IMR-90 (cell line): ENCODE results near the gene COQ10A. TPM values are rescaled to one million over a fixed set of nuclear protein-coding genes. Genes with fewer than 3 reads are reported as not detected.

Source experiments
- ATAC-seq: fragments of 200-7000 bp; cut with Tn5 transposase; 2 replicates; pipeline ENCODE4 v1.9.1; 2020; ENCODE audit warnings: low read depth, mild to moderate bottlenecking, moderate library complexity
- BruUV-seq: library from RNA; stranded (reverse); fragments of 400-500 nt; replicated peaks from 2 replicates; lab custom pipeline; 2021; lab: Mats Ljungman, UMichigan
- CTCF ChIA-PET: fragments of 300-600 bp; formaldehyde crosslinking; extraction: SDS; loops from one replicate; lab custom pipeline; 2021; ENCODE audit warnings: antibody characterized with exemption; lab: Yijun Ruan, JAX
- POLR2A ChIA-PET: fragments of 300-600 bp; sonication (Branson Sonifier 250); formaldehyde crosslinking; loops from one replicate; lab custom pipeline; 2022; ENCODE audit warnings: antibody characterized with exemption; ENCODE audit not compliant: unreplicated experiment; lab: Charles Lee
- DNase-seq: peaks from one replicate; pipeline ENCODE4 v3.0.0; 2013
- H2AFZ ChIP-seq: replicated peaks from 2 replicates; pipeline ENCODE3; 2013; ENCODE audit warnings: low read length, mild to moderate bottlenecking; ENCODE audit not compliant: poor library complexity
- H2AK5ac ChIP-seq: 2 replicates; pipeline ENCODE4 v1.6.1; 2013; ENCODE audit warnings: low read depth, low read length, inconsistent platforms
- H2AK9ac ChIP-seq: replicated peaks from 2 replicates; pipeline ENCODE3; 2013; ENCODE audit warnings: mild to moderate bottlenecking, low read depth, low read length, moderate library complexity; ENCODE audit not compliant: poor library complexity
- H2BK120ac ChIP-seq: 2 replicates; pipeline ENCODE4 v1.6.1; 2013; ENCODE audit warnings: low read depth, low read length, inconsistent platforms
- H2BK15ac ChIP-seq: 3 replicates; pipeline ENCODE4 v1.6.1; 2013; ENCODE audit warnings: low read depth, low read length, inconsistent platforms
- H2BK20ac ChIP-seq: 2 replicates; pipeline ENCODE4 v1.6.1; 2013; ENCODE audit warnings: low read depth, mild to moderate bottlenecking, inconsistent platforms, low read length, moderate library complexity
- H2BK5ac ChIP-seq: 2 replicates; pipeline ENCODE4 v1.6.1; 2013; ENCODE audit warnings: mild to moderate bottlenecking, low read depth, low read length, inconsistent platforms; ENCODE audit not compliant: poor library complexity, severe bottlenecking
- H3K14ac ChIP-seq: replicated peaks from 2 replicates; pipeline ENCODE4 v1.6.1; 2013; ENCODE audit warnings: low read depth, low read length, inconsistent platforms
- H3K18ac ChIP-seq: 2 replicates; pipeline ENCODE4 v1.6.1; 2013; ENCODE audit warnings: low read depth, low read length, control low read depth
- H3K23ac ChIP-seq: 2 replicates; pipeline ENCODE4 v1.6.1; 2013; ENCODE audit warnings: low read depth, low read length, inconsistent platforms
- H3K27ac ChIP-seq: 2 replicates; pipeline ENCODE4 v1.5.1; 2013; ENCODE audit warnings: mild to moderate bottlenecking, control low read depth, low read length; ENCODE audit not compliant: insufficient read depth
- H3K27me3 ChIP-seq: 2 replicates; pipeline ENCODE4 v1.6.1; 2013; ENCODE audit warnings: low read length; ENCODE audit not compliant: control insufficient read depth, insufficient read depth
- H3K36me3 ChIP-seq: 2 replicates; pipeline ENCODE4 v1.6.1; 2013; ENCODE audit warnings: low read length, mixed read lengths; ENCODE audit not compliant: control insufficient read depth, insufficient read depth
- H3K4ac ChIP-seq: 2 replicates; pipeline ENCODE4 v1.6.1; 2013; ENCODE audit warnings: low read depth, low read length, inconsistent platforms
- H3K4me1 ChIP-seq: 2 replicates; pipeline ENCODE4 v1.6.1; 2013; ENCODE audit warnings: low read length, mixed read lengths; ENCODE audit not compliant: control insufficient read depth, insufficient read depth
- H3K4me2 ChIP-seq: 2 replicates; pipeline ENCODE4 v1.6.1; 2013; ENCODE audit warnings: low read depth, mild to moderate bottlenecking, control low read depth, low read length, moderate library complexity
- H3K4me3 ChIP-seq: 2 replicates; pipeline ENCODE4 v1.5.1; 2013; ENCODE audit warnings: low read depth, mild to moderate bottlenecking, control low read depth, low read length, moderate library complexity; ENCODE audit not compliant: insufficient read depth
- H3K56ac ChIP-seq: 2 replicates; pipeline ENCODE4 v1.6.1; 2013; ENCODE audit warnings: low read length, inconsistent platforms; ENCODE audit not compliant: insufficient read depth; ENCODE audit errors: extremely low read depth
- H3K79me1 ChIP-seq, 2 experiments: 2 replicates each; pipeline ENCODE4 v1.6.1; 2013; ENCODE audit warnings: low read length in 2 of 2, inconsistent platforms in 1 of 2, low read depth in 1 of 2
- H3K9ac ChIP-seq: 2 replicates; pipeline ENCODE4 v1.6.1; 2013; ENCODE audit warnings: low read depth, low read length, control low read depth
- H3K9me1 ChIP-seq: 2 replicates; pipeline ENCODE4 v1.6.1; 2013; ENCODE audit warnings: low read length, inconsistent platforms; ENCODE audit not compliant: insufficient read depth
- H3K9me3 ChIP-seq: 2 replicates; pipeline ENCODE4 v1.6.1; 2013; ENCODE audit warnings: low read length; ENCODE audit not compliant: control insufficient read depth, insufficient read depth
- H4K20me1 ChIP-seq: 2 replicates; pipeline ENCODE4 v1.6.1; 2013; ENCODE audit warnings: low read length, inconsistent platforms; ENCODE audit not compliant: insufficient read depth
- H4K5ac ChIP-seq: 2 replicates; pipeline ENCODE4 v1.6.1; 2013; ENCODE audit warnings: mild to moderate bottlenecking, low read depth, low read length, control low read depth
- H4K8ac ChIP-seq, 2 experiments: 2 replicates each; pipeline ENCODE4 v1.6.1; 2013; ENCODE audit warnings: low read depth in 2 of 2, low read length in 2 of 2, control low read depth in 1 of 2, inconsistent platforms in 1 of 2
- H4K91ac ChIP-seq: 2 replicates; pipeline ENCODE4 v1.6.1; 2013; ENCODE audit warnings: low read depth, low read length, inconsistent platforms; ENCODE audit not compliant: insufficient read depth
- RCOR1 ChIP-seq: IDR thresholded peaks from 2 replicates; pipeline ENCODE4 v1.6.1; 2012; ENCODE audit warnings: mild to moderate bottlenecking, low read length, improper control_type of control experiment; ENCODE audit not compliant: insufficient replicate concordance
- WGBS, 2 experiments: methylation state at CpG; one replicate each; pipeline versions ENCODE4 v1.1.5 to v1.1.7; 2013; ENCODE audit warnings: missing lambda C conversion rate in 2 of 2; ENCODE audit not compliant: insufficient read length in 1 of 2; ENCODE audit errors: extremely low coverage in 2 of 2; 5-methylcytosine and 5-hydroxymethylcytosine counted together
- dilution Hi-C: fragments of 300-500 bp; cut with HindIII; formaldehyde crosslinking; loops from one replicate; pipeline ENCODE4 v1.14.3; 2018; ENCODE audit warnings: low sequenced_read_pairs; ENCODE audit not compliant: unreplicated experiment
- in situ Hi-C: fragments of 300-500 bp; cut with MboI; formaldehyde crosslinking; loops from 3 replicates; pipeline ENCODE4 v1.14.3; 2019; ENCODE audit warnings: low sequenced_read_pairs, inconsistent platforms, mixed read lengths
- intact Hi-C: fragments of 100-400 bp; cut with micrococcal nuclease; formaldehyde crosslinking; loops from 2 replicates; pipeline ENCODE4 v1.10.0; 2022
- polyA plus RNA-seq, 3 experiments: library from polyadenylated mRNA; depleted of rRNA; stranded (reverse); fragments of >200 nt; gene quantifications; 2 replicates each; pipeline ENCODE4 v1.2.3, GENCODE V29; 2012; ENCODE audit warnings: low replicate concordance in 1 of 3
- total RNA-seq: library from RNA; depleted of rRNA; stranded (reverse); fragments of >200 nt; gene quantifications from 2 replicates; pipeline ENCODE4 v1.2.3, GENCODE V29; 2012

Gene COQ10A
- total and polyA plus RNA-seq, 2 of the 4 experiments (the other 2 are of a cell fraction) = 4.7 to 10.8 TPM

DNA sequence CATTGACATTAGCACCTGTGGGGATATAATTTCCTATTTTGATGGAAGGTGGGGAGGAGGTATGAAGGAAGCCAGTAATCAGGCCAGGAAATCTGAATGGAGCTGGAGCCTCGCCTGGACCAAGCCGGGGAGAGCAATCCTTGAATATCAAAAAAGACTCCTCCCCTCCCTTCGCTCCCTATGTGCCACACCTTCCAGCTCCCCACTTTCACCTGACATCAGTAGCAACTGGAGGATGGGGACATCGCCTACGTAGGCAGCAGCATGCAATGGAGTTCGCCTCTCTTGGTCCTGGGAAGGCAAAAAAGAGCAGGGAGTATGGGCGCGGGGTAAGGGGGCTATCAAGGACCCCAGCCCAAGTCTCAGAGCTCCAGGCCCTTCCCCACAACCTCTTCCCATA is 9.7 kb upstream of the COQ10A start:
- CTCF ChIA-PET = interaction anchor here (1.1 kb wide), 1 partner anchor 35 kb away, joined by 4 read pairs; the partner anchor contains the start of gene RNF41
- no peak overlapping the region for H2BK120ac ChIP-seq
- no peak overlapping the region for H2AFZ ChIP-seq
- POLR2A ChIA-PET = no interaction called here
- H2AK5ac ChIP-seq = peak overlapping the region; percentile 83
- peak overlapping the region; percentile 97 for H2AK9ac ChIP-seq
- no peak overlapping the region for H2BK15ac ChIP-seq
- intact Hi-C loops = no loop called here
- TF ChIP-seq RCOR1 = no peak
- H2BK20ac ChIP-seq = no peak overlapping the region
- peaks cover 21% of the 10 kb centered on the region for H3K4me1 ChIP-seq
- DNase-seq = no peak
- peak overlapping the region; percentile 30 for H3K27ac ChIP-seq
- H2BK5ac ChIP-seq = peak overlapping the region; percentile 55
- no peak overlapping the region for H3K18ac ChIP-seq
- no peak for ATAC-seq
- H3K79me1 ChIP-seq = peaks cover 40 to 57% of the 10 kb centered on the region in 2 experiments
- H3K9ac ChIP-seq = peak overlapping the region; percentile 96
- H3K27me3 ChIP-seq = no peaks in the 10 kb centered on the region
- H3K36me3 ChIP-seq = peaks cover 47% of the 10 kb centered on the region
- peak overlapping the region; percentile 94 for H3K23ac ChIP-seq
- no peak overlapping the region for H3K56ac ChIP-seq
- dilution Hi-C loops = no loop called here
- H4K91ac ChIP-seq = 0 out of 2 replicates have a peak overlapping the region, but pooled peaks have one; percentile 28
- no peak overlapping the region for H4K5ac ChIP-seq
- no TSS peak for BruUV-seq
- peak overlapping the region; percentile 75 for H3K14ac ChIP-seq
- H4K8ac ChIP-seq = no peak overlapping the region; a peak in 2 of 4 replicates
- no peaks in the 10 kb centered on the region for H3K9me3 ChIP-seq
- peaks cover 42% of the 10 kb centered on the region for H4K20me1 ChIP-seq
- H3K4me3 ChIP-seq = peak overlapping the region; percentile 94
- peak overlapping the region; percentile 92 for H3K4me2 ChIP-seq
- peaks cover 27% of the 10 kb centered on the region for H3K9me1 ChIP-seq
- H3K4ac ChIP-seq = peak overlapping the region; percentile 83
- no CpG with 5 or more reads among the region's 8 CpGs for WGBS, 2 experiments
- in situ Hi-C loops = no loop called here
